ENCODE results near the gene C19orf33. TPM values are rescaled to one million over a fixed set of nuclear protein-coding genes. Genes with fewer than 3 reads are reported as not detected.

Gene C19orf33
- total and polyA plus RNA-seq, 2 of the 8 experiments (the other 6 are each of a cell fraction or from before 2014, with no cell fraction given): 6.0 to 36.0 TPM

DNA sequence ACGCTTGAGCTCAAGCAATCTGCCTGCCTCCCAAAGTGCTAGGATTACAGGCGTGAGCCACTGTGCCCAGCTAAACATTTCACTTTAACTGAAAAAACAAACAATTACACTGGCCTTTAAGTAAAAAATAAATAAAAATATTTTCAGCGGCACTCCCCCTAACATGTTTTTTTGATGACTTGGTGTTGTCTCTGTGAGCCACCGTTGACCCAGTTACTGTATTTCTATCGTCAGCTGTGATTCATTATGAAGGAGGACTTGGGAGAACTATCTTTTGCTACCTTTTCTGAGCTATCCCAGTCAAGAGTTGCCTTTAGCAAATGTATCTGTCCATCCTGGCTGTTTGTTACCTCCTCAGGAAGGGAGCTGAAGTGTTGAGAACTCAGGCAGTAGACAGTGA is 18.5 kb upstream of the C19orf33 start:
- Histone ChIP-seq H3K36me3 (ENCODE audit: control insufficient read depth in 2 of 4, insufficient read depth in 4 of 4, low read length in 3 of 4) (peaks cover 10 to 48% (median 31%) of the 10 kb centered on the region in 4 experiments; a peak in 7 of 8 replicates), H2BK120ac (replicated peaks; ENCODE audit: low read depth, low read length) (no peak overlapping the region), H3K4me3 (ENCODE audit: extremely low read depth in 1 of 4, insufficient read depth in 2 of 4, low read depth in 3 of 4, low read length in 4 of 4) (no peak overlapping the region), H3K79me2 (ENCODE audit: control insufficient read depth in 1 of 2, insufficient read depth in 2 of 2, low read length in 2 of 2) (peaks cover 3 to 28% of the 10 kb centered on the region in 2 experiments; a peak in 3 of 4 replicates), H3K79me1 (ENCODE audit: low read depth, low read length) (peaks cover 16% of the 10 kb centered on the region), H3K9me3 (ENCODE audit: insufficient read depth in 2 of 2, low read depth in 1 of 2, low read length in 1 of 2) (no peaks in the 10 kb centered on the region), H2BK12ac (ENCODE audit: low read depth, low read length) (no peak overlapping the region), H4K20me1 (replicated peaks in 1 of 2; ENCODE audit: control insufficient read depth in 1 of 2, insufficient read depth in 2 of 2, low read length in 2 of 2) (peaks cover 15 to 23% of the 10 kb centered on the region in 2 experiments), H2AFZ (ENCODE audit: low read length) (no peak overlapping the region), H2BK20ac (ENCODE audit: low read length) (no peak overlapping the region), H3K23ac (ENCODE audit: insufficient read length) (no peak overlapping the region), H3K4me1 (replicated peaks in 1 of 4; ENCODE audit: control insufficient read depth in 3 of 4, insufficient read depth in 4 of 4, low read length in 3 of 4) (no peaks in the 10 kb centered on the region), H3K27me3 (replicated peaks in 1 of 4; ENCODE audit: control insufficient read depth in 3 of 4, extremely low read depth in 1 of 4, insufficient read depth in 3 of 4, low read length in 3 of 4) (no peaks in the 10 kb centered on the region), H2BK5ac (ENCODE audit: low read depth, low read length) (no peak overlapping the region), H2BK15ac (ENCODE audit: low read length) (no peak overlapping the region), H4K5ac (ENCODE audit: insufficient read length, low read depth, low read length) (no peak overlapping the region), H3K18ac (ENCODE audit: extremely low read depth, low read length) (no peak overlapping the region), H3K9ac (replicated peaks in 1 of 4; ENCODE audit: extremely low read depth in 1 of 4, low read depth in 3 of 4, low read length in 3 of 4) (no peak overlapping the region; a peak in 1 of 7 replicates), H2AK5ac (ENCODE audit: low read depth, low read length) (no peak overlapping the region), H3K4ac (replicated peaks; ENCODE audit: insufficient read length, low read depth, low read length) (no peak overlapping the region), H4K91ac (replicated peaks; ENCODE audit: insufficient read length, low read length) (no peak overlapping the region), H4K8ac (ENCODE audit: extremely low read depth, insufficient read depth, low read length) (no peak overlapping the region), H3K14ac (ENCODE audit: insufficient read length) (no peak overlapping the region), H3K23me2 (ENCODE audit: low read depth, low read length) (no peaks in the 10 kb centered on the region), H3K27ac (ENCODE audit: low read depth, low read length) (no peak overlapping the region), H3K4me2 (ENCODE audit: insufficient read depth in 1 of 2, low read depth in 2 of 2, low read length in 2 of 2) (no peak overlapping the region), H3K56ac (replicated peaks; ENCODE audit: insufficient read length, low read depth, low read length) (no peak overlapping the region)
- no peak for FAIRE-seq
- WGBS, 2 experiments (ENCODE audit: extremely low coverage in 1 of 2, insufficient coverage in 1 of 2, insufficient read length in 1 of 2, insufficient replicate concordance in 2 of 2, low coverage in 1 of 2, low lambda C conversion rate in 2 of 2, missing lambda C conversion rate in 1 of 2): 88% methylated on average over 5 of the region's 5 CpGs; no CpG with 5 or more reads in 1 of the 2 experiments
- POLR2A ChIA-PET (ENCODE audit: partially characterized antibody): interaction anchor here (0.6 to 2.5 kb wide), 7 partner anchors 8 to 153 kb away, joined by 3 to 10 read pairs (median 4); partner anchors contain the start of gene SPINT2
- CTCF ChIA-PET (ENCODE audit: partially characterized antibody): interaction anchor here (0.5 to 2.3 kb wide), 10 partner anchors 10 to 191 kb away, joined by 3 to 10 read pairs (median 5); no protein-coding TSS in a partner anchor
- DNase-seq (ENCODE audit: low read depth in 1 of 2, low spot score in 2 of 2): no peak
- no peak for TF ChIP-seq EGR1 (IDR thresholded peaks at IDR 0.05; ENCODE audit: borderline replicate concordance, low read depth, low read length)
- no peak for TF ChIP-seq POLR2A (IDR thresholded peaks at IDR 0.05; ENCODE audit: control extremely low read depth in 1 of 2, low read depth in 2 of 2, low read length in 2 of 2)
- no peak for TF ChIP-seq RFX5 (IDR thresholded peaks at IDR 0.05; ENCODE audit: borderline replicate concordance, low read depth, low read length)
- no peak for TF ChIP-seq RBBP5 (IDR thresholded peaks at IDR 0.05; ENCODE audit: borderline replicate concordance, low read depth, low read length)
- no peak for TF ChIP-seq ASH2L (IDR thresholded peaks at IDR 0.05; ENCODE audit: low read length)
- TF ChIP-seq SUZ12 (IDR thresholded peaks at IDR 0.05; ENCODE audit: low read length): no peak
- TF ChIP-seq ATF2 (IDR thresholded peaks at IDR 0.05; ENCODE audit: low read length): no peak
- no peak for TF ChIP-seq ATF3 (IDR thresholded peaks at IDR 0.05; ENCODE audit: insufficient read depth, low read depth, low read length)
- no peak for TF ChIP-seq GTF2F1 (IDR thresholded peaks at IDR 0.05; ENCODE audit: borderline replicate concordance, low read depth, low read length)
- TF ChIP-seq FOSL1 (IDR thresholded peaks at IDR 0.05; ENCODE audit: insufficient read depth, low read depth, low read length): no peak
- no peak for TF ChIP-seq USF2 (IDR thresholded peaks at IDR 0.05; ENCODE audit: low read length)

Measured in H1 (cell line).